Prostate gland (tissue), 2 donors: ENCODE measurements around the gene RPS6KL1.

Source experiments
- POLR2AphosphoS5 ChIP-seq: sonication (generic); formaldehyde crosslinking; IDR thresholded peaks from one replicate; pipeline ENCODE4 v1.6.1; 2017; ENCODE audit warnings: antibody characterized with exemption
- TF ChIP-seq, protein P1 (sequence below), 4 experiments: fragments of 200-600 bp in 2 of 4; fragments of 450-650 bp in 2 of 4; sonication (generic) in 2 of 4; IDR thresholded peaks; 1 replicate in 3 of 4; 2 replicates in 1 of 4; pipeline ENCODE4 v1.5.1; 2016 to 2019; ENCODE audit warnings: antibody characterized with exemption in 4 of 4, mild to moderate bottlenecking in 2 of 4, moderate library complexity in 2 of 4

DNA sequence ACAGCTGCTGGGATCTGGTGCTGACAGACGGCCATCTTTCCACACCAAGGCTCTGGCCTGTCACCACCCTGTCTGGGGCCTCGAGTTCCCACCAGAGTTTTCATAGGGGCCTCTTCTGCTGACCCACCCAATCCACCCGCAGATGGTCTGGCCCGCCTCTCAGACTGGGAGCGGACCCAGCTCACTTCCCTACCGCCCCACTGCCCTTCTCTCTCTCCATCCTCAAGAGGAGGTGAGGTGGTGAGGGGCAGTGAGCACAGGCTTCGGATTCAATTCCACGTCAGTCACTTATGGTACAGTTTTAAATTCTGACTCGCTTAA lies 12.3 kb upstream of the RPS6KL1 start:
- TF ChIP-seq, protein P1, sequence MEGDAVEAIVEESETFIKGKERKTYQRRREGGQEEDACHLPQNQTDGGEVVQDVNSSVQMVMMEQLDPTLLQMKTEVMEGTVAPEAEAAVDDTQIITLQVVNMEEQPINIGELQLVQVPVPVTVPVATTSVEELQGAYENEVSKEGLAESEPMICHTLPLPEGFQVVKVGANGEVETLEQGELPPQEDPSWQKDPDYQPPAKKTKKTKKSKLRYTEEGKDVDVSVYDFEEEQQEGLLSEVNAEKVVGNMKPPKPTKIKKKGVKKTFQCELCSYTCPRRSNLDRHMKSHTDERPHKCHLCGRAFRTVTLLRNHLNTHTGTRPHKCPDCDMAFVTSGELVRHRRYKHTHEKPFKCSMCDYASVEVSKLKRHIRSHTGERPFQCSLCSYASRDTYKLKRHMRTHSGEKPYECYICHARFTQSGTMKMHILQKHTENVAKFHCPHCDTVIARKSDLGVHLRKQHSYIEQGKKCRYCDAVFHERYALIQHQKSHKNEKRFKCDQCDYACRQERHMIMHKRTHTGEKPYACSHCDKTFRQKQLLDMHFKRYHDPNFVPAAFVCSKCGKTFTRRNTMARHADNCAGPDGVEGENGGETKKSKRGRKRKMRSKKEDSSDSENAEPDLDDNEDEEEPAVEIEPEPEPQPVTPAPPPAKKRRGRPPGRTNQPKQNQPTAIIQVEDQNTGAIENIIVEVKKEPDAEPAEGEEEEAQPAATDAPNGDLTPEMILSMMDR (IDR thresholded peaks at IDR 0.05) = no peak
- TF ChIP-seq POLR2AphosphoS5 = no peak
